ENCODE data around the gene SLC35E2B.

GRCh38 chr1:1677718-1678580 is 14.6 kb downstream of the SLC35E2B start:
- TF ChIP-seq TBP (IDR thresholded peaks at IDR 0.05; ENCODE audit: low read depth, low read length) (no peak), CTCF (IDR thresholded peaks at IDR 0.05; ENCODE audit: control extremely low read depth in 1 of 3, insufficient read depth in 1 of 3, low read depth in 1 of 3, low read length in 3 of 3) (no peak), NRF1 (IDR thresholded peaks at IDR 0.05; ENCODE audit: low read depth, low read length) (no peak), ZNF274 (IDR thresholded peaks at IDR 0.05; ENCODE audit: borderline replicate concordance, extremely low read depth, low read length) (no peak), CEBPB (IDR thresholded peaks at IDR 0.05; ENCODE audit: low read depth, low read length) (no peak), SRF (IDR thresholded peaks at IDR 0.05; ENCODE audit: low read depth, low read length) (no peak), EZH2 (IDR thresholded peaks at IDR 0.05; ENCODE audit: low read depth, low read length, severe bottlenecking) (no peak), RAD21 (IDR thresholded peaks at IDR 0.05 in 1 of 2, conservative IDR thresholded peaks at IDR 0.05 in 1 of 2; ENCODE audit: low read depth in 2 of 2, low read length in 2 of 2) (no peak), CBX5 (IDR thresholded peaks at IDR 0.05; ENCODE audit: low read depth, low read length) (no peak), BCL11A (IDR thresholded peaks at IDR 0.05; ENCODE audit: low read depth in 2 of 2, low read length in 2 of 2) (no peak), KDM5A (IDR thresholded peaks at IDR 0.05; ENCODE audit: low read length) (no peak), TEAD4 (IDR thresholded peaks at IDR 0.05; ENCODE audit: low read depth, low read length) (no peak)
- TF ChIP-seq, protein P1, sequence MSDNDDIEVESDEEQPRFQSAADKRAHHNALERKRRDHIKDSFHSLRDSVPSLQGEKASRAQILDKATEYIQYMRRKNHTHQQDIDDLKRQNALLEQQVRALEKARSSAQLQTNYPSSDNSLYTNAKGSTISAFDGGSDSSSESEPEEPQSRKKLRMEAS (IDR thresholded peaks at IDR 0.05), result no peak

All from H1 (cell line).